ENCODE measurements around the gene CPNE8.

CPNE8 gene

DNA sequence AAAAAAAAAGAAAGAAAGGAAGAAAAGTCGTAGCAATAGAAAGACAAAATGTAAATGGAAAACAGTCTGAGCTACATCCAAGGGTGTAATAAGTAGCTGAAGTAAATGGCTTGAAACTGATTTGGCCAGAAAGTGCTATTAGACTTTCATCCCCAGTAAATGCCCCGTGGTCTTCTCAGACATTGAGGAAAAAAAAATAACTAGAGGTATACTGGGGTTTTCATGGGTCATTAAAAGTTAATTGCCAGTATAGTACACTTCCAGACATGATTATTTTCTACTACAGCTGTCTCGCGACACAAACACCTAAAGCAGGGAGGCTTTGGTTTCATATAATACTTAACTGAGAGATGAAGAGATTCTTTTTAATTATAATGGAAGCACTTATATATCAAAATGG lies 271.9 kb downstream of the CPNE8 start:
- no peak for DNase-seq (ENCODE audit: low read depth)

DNA sequence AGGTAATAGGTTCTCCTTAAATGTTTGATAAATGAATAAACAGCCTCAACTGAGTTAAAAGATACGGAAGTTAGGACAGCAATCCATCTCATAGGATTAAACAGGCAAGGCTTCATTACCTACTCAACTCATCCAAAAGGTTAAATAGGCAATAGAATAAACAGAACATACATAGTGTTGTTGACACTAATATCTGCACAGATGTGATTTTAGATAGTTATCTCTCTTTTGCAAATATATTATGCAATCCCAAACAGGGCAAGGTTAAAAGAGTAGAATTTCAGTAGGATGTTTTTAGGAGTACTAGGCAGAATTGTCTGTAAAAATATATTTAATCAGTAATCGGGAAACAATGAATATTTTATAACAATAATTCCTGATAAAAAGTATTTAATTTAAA lies 276.3 kb downstream of the CPNE8 start:
- DNase-seq (ENCODE audit: low read depth): no peak

DNA sequence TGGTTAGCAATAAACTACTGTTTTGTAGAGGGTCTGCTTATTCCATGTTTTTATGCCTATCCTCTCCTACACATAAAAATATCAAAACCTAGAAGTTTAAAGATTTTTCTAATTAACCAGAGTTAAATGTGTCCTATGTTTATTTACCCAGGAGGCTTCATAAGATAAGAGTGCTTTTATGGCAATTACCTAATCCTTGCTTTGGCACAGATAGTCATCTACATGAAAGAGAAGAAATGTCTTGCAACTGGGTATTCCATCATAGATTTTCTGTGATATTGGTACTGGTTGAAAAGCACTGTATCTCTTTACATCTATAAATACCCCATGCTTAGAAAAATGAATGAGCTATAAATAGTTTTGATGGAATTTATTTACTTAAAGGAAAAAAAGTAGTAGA lies 277.1 kb downstream of the CPNE8 start:
- DNase-seq (ENCODE audit: low read depth): no peak

DNA sequence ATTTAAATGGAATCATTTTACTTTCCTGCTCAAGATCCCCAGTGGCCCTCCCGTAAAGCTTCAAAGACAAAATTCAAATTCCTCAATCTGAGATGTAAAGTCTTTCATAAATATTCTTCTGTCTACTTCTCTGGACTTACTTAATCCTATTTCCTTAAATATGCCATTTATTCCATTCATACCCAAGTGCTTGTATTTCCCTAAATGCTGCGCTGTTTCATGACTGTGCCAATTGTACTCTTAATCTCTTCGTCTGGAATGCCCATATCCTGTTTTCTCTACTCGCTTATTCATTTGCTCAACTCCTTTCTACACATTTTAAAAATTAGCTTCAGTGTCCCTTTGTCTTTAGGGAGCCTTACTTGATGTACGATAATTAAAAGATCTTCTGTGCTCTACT lies 280.1 kb downstream of the CPNE8 start:
- no peak for DNase-seq (ENCODE audit: low read depth)

DNA sequence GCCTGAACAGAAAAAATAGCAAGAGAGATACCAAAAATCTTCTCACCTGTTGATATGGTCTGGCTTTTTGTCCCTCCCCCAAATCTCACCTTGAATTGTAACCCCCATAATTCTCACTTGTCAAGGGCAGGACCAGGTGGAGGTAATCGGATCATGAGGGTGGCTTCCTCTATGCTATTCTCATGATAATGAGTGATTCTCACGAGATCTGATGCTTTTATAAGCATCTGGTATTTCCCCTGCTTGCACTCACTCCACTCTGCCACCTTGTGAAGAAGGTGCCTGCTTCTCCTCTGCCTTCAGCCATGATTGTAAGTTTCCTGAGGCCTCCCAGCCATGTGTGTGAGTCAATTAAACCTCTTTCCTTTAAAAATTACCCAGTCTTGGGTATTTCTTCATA lies 291.2 kb downstream of the CPNE8 start:
- no peak for DNase-seq (ENCODE audit: low read depth)

DNA sequence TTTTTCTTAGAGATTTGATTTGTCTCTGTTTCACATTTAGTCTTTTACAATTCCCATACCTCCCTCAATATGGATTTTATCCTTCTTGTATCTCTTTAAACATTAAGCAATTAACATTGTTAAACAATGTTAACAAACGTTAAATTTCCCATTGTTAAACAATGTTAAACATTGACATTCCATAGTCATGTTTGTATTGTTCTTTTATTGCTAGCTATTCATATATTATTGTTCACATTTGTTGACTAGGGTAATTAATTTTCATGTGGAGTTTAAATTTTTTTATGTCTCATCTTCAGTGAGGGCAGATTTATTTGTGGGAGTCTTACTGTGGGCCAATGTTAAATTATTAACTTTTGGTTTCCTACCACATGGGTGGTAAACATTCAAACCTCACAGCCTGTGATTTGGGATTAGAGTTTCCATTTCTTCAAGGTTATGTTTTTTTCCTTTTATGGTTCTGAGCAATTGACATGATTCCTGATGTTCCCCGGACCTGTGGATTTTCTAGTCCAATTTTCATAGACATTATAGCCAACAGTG lies 294.5 kb downstream of the CPNE8 start:
- DNase-seq (ENCODE audit: low read depth): no peak

DNA sequence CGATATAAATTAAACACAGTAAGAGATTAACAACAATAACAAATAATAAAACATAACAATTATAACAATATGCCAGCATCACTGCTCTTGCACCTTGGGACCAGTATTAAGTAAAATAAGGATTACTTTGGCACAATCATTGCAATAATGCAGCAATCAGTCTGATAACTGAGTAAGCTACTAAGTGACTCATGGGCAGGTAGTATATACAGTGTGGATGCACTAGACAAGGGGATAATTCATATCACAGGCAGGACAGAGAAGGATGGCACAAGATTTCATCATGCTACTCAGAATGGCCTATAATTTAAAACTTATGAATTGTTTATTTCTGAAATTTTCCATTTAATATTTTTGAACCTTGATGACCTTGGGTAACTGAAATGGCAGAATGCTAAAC lies 298.1 kb downstream of the CPNE8 start:
- no peak for DNase-seq (ENCODE audit: low read depth)
